Transverse colon (tissue), 4 donors: ENCODE results near the gene SMPD4.
"Not testable (repeated sequence)": the region's sequence is repeated elsewhere in the genome, so short reads cannot be mapped to it uniquely, and the experiment has no call there.

Experiments used
- EP300 ChIP-seq: sonication (generic); formaldehyde crosslinking; IDR thresholded peaks from one replicate; pipeline ENCODE4 v1.6.1; 2017; ENCODE audit warnings: antibody characterized with exemption, low read depth
- POLR2A ChIP-seq: fragments of 450-650 bp; IDR thresholded peaks from one replicate; pipeline ENCODE4 v1.6.1; 2016; ENCODE audit warnings: antibody characterized with exemption, mild to moderate bottlenecking, moderate library complexity
- POLR2AphosphoS5 ChIP-seq, 3 donors: sonication (generic); formaldehyde crosslinking; IDR thresholded peaks; one replicate each; pipeline ENCODE4 v1.6.1; 2016; ENCODE audit warnings: antibody characterized with exemption in 3 of 3
- TF ChIP-seq, protein P1 (sequence below), 5 experiments: fragments of 200-600 bp in 3 of 5; fragments of 450-650 bp in 2 of 5; sonication (generic) in 3 of 5; IDR thresholded peaks; 1 replicate in 2 of 5; 2 replicates in 3 of 5; pipeline ENCODE4 v1.5.1; 2016 to 2017; ENCODE audit warnings: antibody characterized with exemption in 5 of 5, inconsistent platforms in 3 of 5, mild to moderate bottlenecking in 2 of 5, moderate library complexity in 1 of 5

DNA sequence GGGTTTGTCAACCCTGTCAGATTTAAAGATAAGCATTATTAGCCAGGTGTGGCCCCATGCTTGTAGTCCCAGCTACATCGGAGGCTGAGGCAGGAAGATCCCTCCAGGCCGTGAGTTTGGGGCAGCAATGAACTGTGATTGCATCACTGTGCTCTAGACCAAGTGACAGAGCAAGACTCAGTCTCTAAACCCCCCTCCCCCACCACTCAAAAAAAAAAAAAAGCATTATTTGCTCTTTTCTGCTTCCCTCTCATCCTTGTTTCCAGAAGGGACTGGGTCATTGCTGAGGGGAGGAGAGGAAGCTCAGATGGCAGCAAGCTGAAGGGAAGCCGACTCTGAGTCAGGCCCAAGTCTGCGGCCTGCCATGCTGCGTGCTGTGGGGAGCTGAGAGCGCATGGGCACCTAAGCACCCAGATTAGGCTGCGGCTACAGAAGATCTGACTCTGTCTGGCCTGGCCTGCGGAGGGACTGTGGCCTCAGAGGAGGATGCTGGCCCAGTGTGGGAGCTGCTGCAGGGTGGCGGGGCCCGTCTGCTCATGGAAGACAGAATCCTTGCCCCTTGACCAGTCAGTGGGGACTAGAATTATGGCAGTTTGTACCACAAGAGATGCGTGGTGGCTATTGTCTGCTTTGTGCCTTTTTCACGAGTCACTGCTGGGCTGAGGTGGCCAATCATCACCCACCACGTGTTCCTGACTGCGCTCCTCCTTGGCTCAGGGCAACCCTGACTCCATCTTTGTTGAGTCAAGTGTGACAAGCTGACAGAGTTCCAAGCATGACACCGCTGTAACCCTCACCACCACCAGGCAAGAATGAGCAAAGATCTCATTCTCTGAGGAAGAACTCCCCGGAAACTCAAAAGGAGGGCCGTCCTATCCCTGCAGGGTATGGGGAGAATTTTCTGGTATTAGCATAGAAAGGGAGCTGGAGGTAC is 6.7 kb upstream of the SMPD4 start:
- TF ChIP-seq, protein P1, sequence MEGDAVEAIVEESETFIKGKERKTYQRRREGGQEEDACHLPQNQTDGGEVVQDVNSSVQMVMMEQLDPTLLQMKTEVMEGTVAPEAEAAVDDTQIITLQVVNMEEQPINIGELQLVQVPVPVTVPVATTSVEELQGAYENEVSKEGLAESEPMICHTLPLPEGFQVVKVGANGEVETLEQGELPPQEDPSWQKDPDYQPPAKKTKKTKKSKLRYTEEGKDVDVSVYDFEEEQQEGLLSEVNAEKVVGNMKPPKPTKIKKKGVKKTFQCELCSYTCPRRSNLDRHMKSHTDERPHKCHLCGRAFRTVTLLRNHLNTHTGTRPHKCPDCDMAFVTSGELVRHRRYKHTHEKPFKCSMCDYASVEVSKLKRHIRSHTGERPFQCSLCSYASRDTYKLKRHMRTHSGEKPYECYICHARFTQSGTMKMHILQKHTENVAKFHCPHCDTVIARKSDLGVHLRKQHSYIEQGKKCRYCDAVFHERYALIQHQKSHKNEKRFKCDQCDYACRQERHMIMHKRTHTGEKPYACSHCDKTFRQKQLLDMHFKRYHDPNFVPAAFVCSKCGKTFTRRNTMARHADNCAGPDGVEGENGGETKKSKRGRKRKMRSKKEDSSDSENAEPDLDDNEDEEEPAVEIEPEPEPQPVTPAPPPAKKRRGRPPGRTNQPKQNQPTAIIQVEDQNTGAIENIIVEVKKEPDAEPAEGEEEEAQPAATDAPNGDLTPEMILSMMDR (IDR thresholded peaks at IDR 0.05): not testable (repeated sequence)
- not testable (repeated sequence) for TF ChIP-seq POLR2A; POLR2AphosphoS5 (IDR thresholded peaks at IDR 0.05); EP300
